Panc1 (cell line): Measurements from ENCODE around the gene STAB2.

Experiments
- POLR2AphosphoS5 ChIP-seq: IDR thresholded peaks from 2 replicates; pipeline ENCODE4 v1.6.1; 2012; ENCODE audit warnings: mild to moderate bottlenecking, low read depth, low read length, moderate library complexity
- SIN3A ChIP-seq: IDR thresholded peaks from 2 replicates; pipeline ENCODE4 v1.6.1; 2012; ENCODE audit warnings: low read depth, mild to moderate bottlenecking, low read length, moderate library complexity, borderline replicate concordance; ENCODE audit not compliant: insufficient read depth
- TCF7L2 ChIP-seq: IDR thresholded peaks from 2 replicates; pipeline ENCODE4 v1.6.1; 2011; ENCODE audit warnings: mild to moderate bottlenecking, low read depth, low read length, inconsistent platforms
- TF ChIP-seq, protein P1 (sequence below): fragments of 450-650 bp; IDR thresholded peaks from 2 replicates; pipeline ENCODE4 v1.5.1; 2017; ENCODE audit warnings: mild to moderate bottlenecking
- TF ChIP-seq, protein P2 (sequence below), 2 experiments: IDR thresholded peaks; 2 replicates each; pipeline ENCODE4 v1.6.1; 2011 to 2012; ENCODE audit warnings: low read depth in 2 of 2, control low read depth in 1 of 2, low read length in 1 of 2, mild to moderate bottlenecking in 1 of 2, moderate library complexity in 1 of 2; ENCODE audit not compliant: insufficient read depth in 1 of 2

DNA sequence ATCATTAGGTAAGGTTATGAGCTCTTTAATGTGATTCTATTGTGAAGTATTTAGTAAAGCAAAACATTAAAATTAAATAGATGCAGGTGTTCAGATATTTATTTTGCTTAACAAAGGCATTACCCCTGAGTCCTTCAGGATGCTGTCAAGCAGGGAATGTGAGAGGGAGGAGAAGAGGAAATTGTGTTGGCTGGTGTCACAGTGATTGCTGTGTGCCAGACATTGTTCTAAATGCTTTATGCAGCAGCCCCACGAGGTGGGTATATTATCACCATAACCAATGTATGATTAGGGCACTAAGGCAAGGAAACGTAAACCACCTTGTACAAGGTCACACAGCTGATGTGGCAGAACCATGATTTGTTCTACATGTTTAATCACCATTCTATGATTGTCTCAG is 80.1 kb downstream of the STAB2 start:
- TF ChIP-seq, protein P1, sequence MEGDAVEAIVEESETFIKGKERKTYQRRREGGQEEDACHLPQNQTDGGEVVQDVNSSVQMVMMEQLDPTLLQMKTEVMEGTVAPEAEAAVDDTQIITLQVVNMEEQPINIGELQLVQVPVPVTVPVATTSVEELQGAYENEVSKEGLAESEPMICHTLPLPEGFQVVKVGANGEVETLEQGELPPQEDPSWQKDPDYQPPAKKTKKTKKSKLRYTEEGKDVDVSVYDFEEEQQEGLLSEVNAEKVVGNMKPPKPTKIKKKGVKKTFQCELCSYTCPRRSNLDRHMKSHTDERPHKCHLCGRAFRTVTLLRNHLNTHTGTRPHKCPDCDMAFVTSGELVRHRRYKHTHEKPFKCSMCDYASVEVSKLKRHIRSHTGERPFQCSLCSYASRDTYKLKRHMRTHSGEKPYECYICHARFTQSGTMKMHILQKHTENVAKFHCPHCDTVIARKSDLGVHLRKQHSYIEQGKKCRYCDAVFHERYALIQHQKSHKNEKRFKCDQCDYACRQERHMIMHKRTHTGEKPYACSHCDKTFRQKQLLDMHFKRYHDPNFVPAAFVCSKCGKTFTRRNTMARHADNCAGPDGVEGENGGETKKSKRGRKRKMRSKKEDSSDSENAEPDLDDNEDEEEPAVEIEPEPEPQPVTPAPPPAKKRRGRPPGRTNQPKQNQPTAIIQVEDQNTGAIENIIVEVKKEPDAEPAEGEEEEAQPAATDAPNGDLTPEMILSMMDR: no peak
- TF ChIP-seq TCF7L2 (no peak), POLR2AphosphoS5 (no peak), SIN3A (no peak)
- TF ChIP-seq, protein P2, sequence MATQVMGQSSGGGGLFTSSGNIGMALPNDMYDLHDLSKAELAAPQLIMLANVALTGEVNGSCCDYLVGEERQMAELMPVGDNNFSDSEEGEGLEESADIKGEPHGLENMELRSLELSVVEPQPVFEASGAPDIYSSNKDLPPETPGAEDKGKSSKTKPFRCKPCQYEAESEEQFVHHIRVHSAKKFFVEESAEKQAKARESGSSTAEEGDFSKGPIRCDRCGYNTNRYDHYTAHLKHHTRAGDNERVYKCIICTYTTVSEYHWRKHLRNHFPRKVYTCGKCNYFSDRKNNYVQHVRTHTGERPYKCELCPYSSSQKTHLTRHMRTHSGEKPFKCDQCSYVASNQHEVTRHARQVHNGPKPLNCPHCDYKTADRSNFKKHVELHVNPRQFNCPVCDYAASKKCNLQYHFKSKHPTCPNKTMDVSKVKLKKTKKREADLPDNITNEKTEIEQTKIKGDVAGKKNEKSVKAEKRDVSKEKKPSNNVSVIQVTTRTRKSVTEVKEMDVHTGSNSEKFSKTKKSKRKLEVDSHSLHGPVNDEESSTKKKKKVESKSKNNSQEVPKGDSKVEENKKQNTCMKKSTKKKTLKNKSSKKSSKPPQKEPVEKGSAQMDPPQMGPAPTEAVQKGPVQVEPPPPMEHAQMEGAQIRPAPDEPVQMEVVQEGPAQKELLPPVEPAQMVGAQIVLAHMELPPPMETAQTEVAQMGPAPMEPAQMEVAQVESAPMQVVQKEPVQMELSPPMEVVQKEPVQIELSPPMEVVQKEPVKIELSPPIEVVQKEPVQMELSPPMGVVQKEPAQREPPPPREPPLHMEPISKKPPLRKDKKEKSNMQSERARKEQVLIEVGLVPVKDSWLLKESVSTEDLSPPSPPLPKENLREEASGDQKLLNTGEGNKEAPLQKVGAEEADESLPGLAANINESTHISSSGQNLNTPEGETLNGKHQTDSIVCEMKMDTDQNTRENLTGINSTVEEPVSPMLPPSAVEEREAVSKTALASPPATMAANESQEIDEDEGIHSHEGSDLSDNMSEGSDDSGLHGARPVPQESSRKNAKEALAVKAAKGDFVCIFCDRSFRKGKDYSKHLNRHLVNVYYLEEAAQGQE (IDR thresholded peaks at IDR 0.05; ENCODE audit: insufficient read depth in 1 of 2, low read depth in 2 of 2, low read length in 1 of 2): no peak
